ENCODE measurements around the gene ARSI.
"Not testable (repeated sequence)": the region's sequence is repeated elsewhere in the genome, so short reads cannot be mapped to it uniquely, and the experiment has no call there.

The ARSI gene

GRCh38 chr5:150252489-150252888 is 50.2 kb downstream of the ARSI start:
- no peaks in the 10 kb centered on the region for H3K9me2 ChIP-seq (replicated peaks; ENCODE audit: control insufficient read depth, low read length)
- H3K4me2 ChIP-seq (ENCODE audit: low read length): no peak overlapping the region

GRCh38 chr5:150251504-150251903 is 51.2 kb downstream of the ARSI start:
- Histone ChIP-seq H3K4me2 (ENCODE audit: low read length) (no peak overlapping the region), H3K27me3 (ENCODE audit: control insufficient read depth, low read length) (no peaks in the 10 kb centered on the region), H3K36me3 (ENCODE audit: control insufficient read depth, low read length) (no peaks in the 10 kb centered on the region), H3K79me2 (ENCODE audit: control insufficient read depth, low read length) (no peaks in the 10 kb centered on the region), H3K4me3 (ENCODE audit: low read length) (no peak overlapping the region), H4K20me1 (ENCODE audit: control insufficient read depth, insufficient read depth, low read depth, low read length) (no peaks in the 10 kb centered on the region), H3F3A (ENCODE audit: control insufficient read depth, insufficient read depth) (no peaks in the 10 kb centered on the region), H3K27ac (ENCODE audit: low read depth, low read length) (no peak overlapping the region), H3K4me1 (ENCODE audit: control insufficient read depth, low read length) (no peaks in the 10 kb centered on the region), H3K9me2 (replicated peaks; ENCODE audit: control insufficient read depth, low read length) (no peaks in the 10 kb centered on the region), H3K9me3 (ENCODE audit: control insufficient read depth, insufficient read depth, low read length) (no peaks in the 10 kb centered on the region)
- no peak for TF ChIP-seq EZH2phosphoT487 (IDR thresholded peaks at IDR 0.05; ENCODE audit: borderline replicate concordance, low read length)
- TF ChIP-seq CTCF (IDR thresholded peaks at IDR 0.05; ENCODE audit: low read depth, low read length, poor library complexity, severe bottlenecking): no peak

More at GRCh38 chr5:150252489-150252888, 50.2 kb downstream of the ARSI start:
- Histone ChIP-seq H4K20me1 (ENCODE audit: control insufficient read depth, insufficient read depth, low read depth, low read length) (no peaks in the 10 kb centered on the region), H3K36me3 (ENCODE audit: control insufficient read depth, low read length) (no peaks in the 10 kb centered on the region), H3F3A (ENCODE audit: control insufficient read depth, insufficient read depth) (no peaks in the 10 kb centered on the region), H3K4me3 (ENCODE audit: low read length) (no peak overlapping the region), H3K9me3 (ENCODE audit: control insufficient read depth, insufficient read depth, low read length) (no peaks in the 10 kb centered on the region), H3K27ac (ENCODE audit: low read depth, low read length) (no peak overlapping the region), H3K27me3 (ENCODE audit: control insufficient read depth, low read length) (no peaks in the 10 kb centered on the region), H3K4me1 (ENCODE audit: control insufficient read depth, low read length) (no peaks in the 10 kb centered on the region), H3K79me2 (ENCODE audit: control insufficient read depth, low read length) (no peaks in the 10 kb centered on the region)
- no peak for TF ChIP-seq EZH2phosphoT487 (IDR thresholded peaks at IDR 0.05; ENCODE audit: borderline replicate concordance, low read length)

GRCh38 chr5:150249744-150250143 is 53.0 kb downstream of the ARSI start:
- Histone ChIP-seq H3K9me2 (replicated peaks; ENCODE audit: control insufficient read depth, low read length) (no peaks in the 10 kb centered on the region), H3K4me1 (ENCODE audit: control insufficient read depth, low read length) (no peaks in the 10 kb centered on the region), H3F3A (ENCODE audit: control insufficient read depth, insufficient read depth) (no peaks in the 10 kb centered on the region), H4K20me1 (ENCODE audit: control insufficient read depth, insufficient read depth, low read depth, low read length) (no peaks in the 10 kb centered on the region), H3K4me2 (ENCODE audit: low read length) (no peak overlapping the region), H3K27me3 (ENCODE audit: control insufficient read depth, low read length) (no peaks in the 10 kb centered on the region), H3K4me3 (ENCODE audit: low read length) (no peak overlapping the region), H3K9me3 (ENCODE audit: control insufficient read depth, insufficient read depth, low read length) (no peaks in the 10 kb centered on the region), H3K79me2 (ENCODE audit: control insufficient read depth, low read length) (no peaks in the 10 kb centered on the region), H3K27ac (ENCODE audit: low read depth, low read length) (no peak overlapping the region), H3K36me3 (ENCODE audit: control insufficient read depth, low read length) (no peaks in the 10 kb centered on the region)
- TF ChIP-seq EZH2phosphoT487 (IDR thresholded peaks at IDR 0.05; ENCODE audit: borderline replicate concordance, low read length) (no peak), CTCF (IDR thresholded peaks at IDR 0.05; ENCODE audit: low read depth, low read length, poor library complexity, severe bottlenecking) (no peak)

GRCh38 chr5:150248946-150249345 is 53.8 kb downstream of the ARSI start:
- Histone ChIP-seq H3K27ac (ENCODE audit: low read depth, low read length) (no peak overlapping the region), H3K79me2 (ENCODE audit: control insufficient read depth, low read length) (no peaks in the 10 kb centered on the region), H4K20me1 (ENCODE audit: control insufficient read depth, insufficient read depth, low read depth, low read length) (no peaks in the 10 kb centered on the region), H3K4me1 (ENCODE audit: control insufficient read depth, low read length) (no peaks in the 10 kb centered on the region), H3F3A (ENCODE audit: control insufficient read depth, insufficient read depth) (no peaks in the 10 kb centered on the region), H3K36me3 (ENCODE audit: control insufficient read depth, low read length) (no peaks in the 10 kb centered on the region), H3K4me2 (ENCODE audit: low read length) (no peak overlapping the region), H3K9me3 (ENCODE audit: control insufficient read depth, insufficient read depth, low read length) (no peaks in the 10 kb centered on the region), H3K27me3 (ENCODE audit: control insufficient read depth, low read length) (no peaks in the 10 kb centered on the region), H3K4me3 (ENCODE audit: low read length) (no peak overlapping the region), H3K9me2 (replicated peaks; ENCODE audit: control insufficient read depth, low read length) (no peaks in the 10 kb centered on the region)
- no peak for TF ChIP-seq EZH2phosphoT487 (IDR thresholded peaks at IDR 0.05; ENCODE audit: borderline replicate concordance, low read length)
- no peak for TF ChIP-seq CTCF (IDR thresholded peaks at IDR 0.05; ENCODE audit: low read depth, low read length, poor library complexity, severe bottlenecking)

GRCh38 chr5:150248493-150248892 is 54.2 kb downstream of the ARSI start:
- not testable (repeated sequence) for H4K20me1 ChIP-seq (ENCODE audit: control insufficient read depth, insufficient read depth, low read depth, low read length); H3F3A ChIP-seq (ENCODE audit: control insufficient read depth, insufficient read depth); H3K27ac ChIP-seq (ENCODE audit: low read depth, low read length); H3K27me3 ChIP-seq (ENCODE audit: control insufficient read depth, low read length); H3K36me3 ChIP-seq (ENCODE audit: control insufficient read depth, low read length); H3K79me2 ChIP-seq (ENCODE audit: control insufficient read depth, low read length); H3K4me3 ChIP-seq (ENCODE audit: low read length); H3K4me1 ChIP-seq (ENCODE audit: control insufficient read depth, low read length); H3K9me3 ChIP-seq (ENCODE audit: control insufficient read depth, insufficient read depth, low read length); H3K9me2 ChIP-seq (replicated peaks; ENCODE audit: control insufficient read depth, low read length); H3K4me2 ChIP-seq (ENCODE audit: low read length)
